ENCODE measurements around the gene IKBKE.

GRCh38 chr1:206472886-206473285 lies 2.6 kb downstream of the IKBKE start:
- TF ChIP-seq EZH2phosphoT487 (IDR thresholded peaks at IDR 0.05; ENCODE audit: insufficient read depth, low read depth): no peak
- TF ChIP-seq EZH2 (IDR thresholded peaks at IDR 0.05; ENCODE audit: insufficient read depth, poor library complexity, severe bottlenecking): no peak
